Gastrocnemius medialis (tissue), 4 donors: ENCODE results near the gene ANXA3.

Source experiments
- POLR2A ChIP-seq, 2 donors: fragments of 450-650 bp; IDR thresholded peaks; one replicate each; pipeline ENCODE4 v1.6.1; 2017; ENCODE audit warnings: antibody characterized with exemption in 2 of 2, mild to moderate bottlenecking in 2 of 2, moderate library complexity in 2 of 2
- TF ChIP-seq, protein P1 (sequence below), 5 experiments: fragments of 450-650 bp in 3 of 5; fragments of 200-600 bp in 2 of 5; sonication (generic) in 2 of 5; IDR thresholded peaks in 4 of 5; conservative IDR thresholded peaks in 1 of 5; 1 replicate in 4 of 5; 2 replicates in 1 of 5; pipeline ENCODE4 v1.5.1; 2016 to 2019; ENCODE audit warnings: antibody characterized with exemption in 5 of 5, mild to moderate bottlenecking in 3 of 5, moderate library complexity in 3 of 5

- TF ChIP-seq, protein P1, sequence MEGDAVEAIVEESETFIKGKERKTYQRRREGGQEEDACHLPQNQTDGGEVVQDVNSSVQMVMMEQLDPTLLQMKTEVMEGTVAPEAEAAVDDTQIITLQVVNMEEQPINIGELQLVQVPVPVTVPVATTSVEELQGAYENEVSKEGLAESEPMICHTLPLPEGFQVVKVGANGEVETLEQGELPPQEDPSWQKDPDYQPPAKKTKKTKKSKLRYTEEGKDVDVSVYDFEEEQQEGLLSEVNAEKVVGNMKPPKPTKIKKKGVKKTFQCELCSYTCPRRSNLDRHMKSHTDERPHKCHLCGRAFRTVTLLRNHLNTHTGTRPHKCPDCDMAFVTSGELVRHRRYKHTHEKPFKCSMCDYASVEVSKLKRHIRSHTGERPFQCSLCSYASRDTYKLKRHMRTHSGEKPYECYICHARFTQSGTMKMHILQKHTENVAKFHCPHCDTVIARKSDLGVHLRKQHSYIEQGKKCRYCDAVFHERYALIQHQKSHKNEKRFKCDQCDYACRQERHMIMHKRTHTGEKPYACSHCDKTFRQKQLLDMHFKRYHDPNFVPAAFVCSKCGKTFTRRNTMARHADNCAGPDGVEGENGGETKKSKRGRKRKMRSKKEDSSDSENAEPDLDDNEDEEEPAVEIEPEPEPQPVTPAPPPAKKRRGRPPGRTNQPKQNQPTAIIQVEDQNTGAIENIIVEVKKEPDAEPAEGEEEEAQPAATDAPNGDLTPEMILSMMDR (IDR thresholded peaks at IDR 0.05 in 4 of 5, conservative IDR thresholded peaks at IDR 0.05 in 1 of 5), result no peak
- no peak for TF ChIP-seq POLR2A (IDR thresholded peaks at IDR 0.05)
Measured at GRCh38 chr4:78581618-78582017, 30.0 kb downstream of the ANXA3 start.
